Cerebellar nuclear complex (tissue), 1 donor: ENCODE results near the gene AJAP1.
"Not testable (repeated sequence)": the region's sequence is repeated elsewhere in the genome, so short reads cannot be mapped to it uniquely, and the experiment has no call there.

Experiments
- DNase-seq, 2 experiments: peaks; one replicate each; lab custom pipeline; 2025; lab: John Stamatoyannopoulos, UW

The AJAP1 gene

DNA sequence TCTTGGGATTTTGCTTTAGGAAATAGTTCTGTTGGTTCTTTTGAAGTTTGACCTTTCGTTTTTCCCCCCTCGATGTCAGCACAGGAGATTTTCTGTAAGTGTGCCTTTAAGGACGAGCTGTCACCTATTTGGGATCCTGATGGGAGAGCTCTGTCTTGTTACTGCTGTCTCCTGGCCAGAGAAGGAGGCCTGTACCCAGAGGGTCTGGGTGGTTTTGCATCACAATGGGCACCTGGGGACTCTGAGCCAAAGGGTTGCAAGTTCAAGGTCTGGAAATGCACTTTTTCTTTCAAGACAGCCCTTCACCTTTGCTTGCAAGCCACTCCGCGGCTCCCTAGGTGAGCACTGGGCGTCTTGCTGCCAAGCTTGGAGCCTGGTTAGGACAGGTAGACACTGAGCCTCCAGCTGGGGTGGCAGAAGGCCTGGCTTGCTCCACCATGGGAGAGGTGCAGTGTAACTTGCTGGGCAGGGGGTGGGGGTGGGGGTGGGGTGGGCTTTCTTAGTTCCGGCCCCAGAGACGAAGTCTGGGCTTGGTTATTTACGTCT, 2.9 kb downstream of the AJAP1 start:
- no peak for DNase-seq

DNA sequence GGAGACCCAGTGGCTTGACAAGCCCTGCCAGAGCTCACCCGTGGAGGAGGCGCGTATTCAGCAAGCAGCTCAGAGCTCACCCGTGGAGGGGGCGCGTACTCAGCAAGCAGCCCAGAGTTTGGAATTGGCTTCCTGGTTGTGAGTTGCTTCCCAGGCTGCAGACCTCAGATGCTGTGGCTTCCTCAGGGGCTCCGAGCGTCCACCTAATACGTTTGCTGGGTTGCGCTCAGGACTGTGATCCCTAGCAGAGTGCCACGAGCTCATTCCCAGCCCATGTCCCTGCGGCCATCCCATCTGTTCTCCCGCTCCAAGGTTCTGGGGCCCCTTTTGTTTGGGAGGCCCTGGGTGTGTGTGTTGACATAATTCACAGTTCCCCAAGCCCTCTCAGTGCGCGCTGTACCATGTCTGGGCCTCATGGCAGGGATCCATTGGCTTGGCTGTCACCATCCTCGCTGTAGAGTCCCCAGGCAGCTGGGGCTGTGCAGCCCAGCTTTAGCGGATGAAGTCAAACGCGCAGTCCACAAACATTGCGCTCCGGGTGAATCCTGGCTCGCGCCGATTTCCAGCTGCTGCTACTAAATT, 3.6 kb downstream of the AJAP1 start:
- DNase-seq, result no peak

DNA sequence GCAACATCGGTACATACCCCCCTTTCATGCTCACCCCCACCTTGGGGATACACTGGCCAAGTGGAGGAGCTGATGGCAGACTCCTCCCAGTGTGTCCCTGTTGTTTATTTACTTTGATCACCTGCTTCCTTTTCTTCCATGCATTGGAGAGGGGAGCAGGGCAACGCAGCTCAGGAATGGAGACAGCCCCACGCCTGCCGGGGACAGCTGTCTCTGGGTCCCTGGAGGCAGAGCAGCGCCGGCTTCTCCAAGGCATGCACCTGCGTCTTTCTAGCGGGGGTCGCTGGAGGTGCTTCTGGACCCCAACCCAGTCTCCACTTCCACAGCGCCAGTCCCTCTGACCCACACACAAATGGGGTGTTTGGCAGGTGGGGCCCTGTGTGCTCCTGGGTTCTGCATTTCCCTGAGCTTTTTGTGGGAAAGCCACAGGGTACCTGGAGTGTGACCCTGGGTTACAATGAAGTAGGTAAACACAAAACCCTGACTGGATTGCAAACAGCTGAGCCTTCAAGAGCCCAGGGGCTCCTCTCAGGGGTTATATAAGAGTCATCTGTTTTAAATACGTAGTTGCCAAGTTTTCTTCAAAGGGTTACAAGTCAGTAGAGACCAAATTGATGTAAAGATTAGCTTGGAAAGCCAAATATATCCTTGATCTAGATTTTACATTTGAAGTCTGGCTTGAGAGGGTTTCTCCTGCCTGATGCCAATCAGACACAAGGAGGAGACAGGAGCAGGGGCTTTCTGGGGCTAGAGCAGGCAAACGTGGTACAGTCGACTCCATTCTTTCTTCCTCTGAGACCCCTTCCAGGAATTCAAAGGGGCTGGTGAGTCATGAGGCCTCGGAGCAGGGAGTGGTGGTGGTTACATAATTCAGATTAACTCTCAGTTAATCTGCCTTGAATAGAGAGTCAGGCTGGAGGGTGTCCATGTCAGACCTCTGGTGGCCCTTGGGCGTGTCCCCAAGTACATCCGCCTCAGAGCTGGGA, 4.5 kb downstream of the AJAP1 start:
- no peak for DNase-seq

DNA sequence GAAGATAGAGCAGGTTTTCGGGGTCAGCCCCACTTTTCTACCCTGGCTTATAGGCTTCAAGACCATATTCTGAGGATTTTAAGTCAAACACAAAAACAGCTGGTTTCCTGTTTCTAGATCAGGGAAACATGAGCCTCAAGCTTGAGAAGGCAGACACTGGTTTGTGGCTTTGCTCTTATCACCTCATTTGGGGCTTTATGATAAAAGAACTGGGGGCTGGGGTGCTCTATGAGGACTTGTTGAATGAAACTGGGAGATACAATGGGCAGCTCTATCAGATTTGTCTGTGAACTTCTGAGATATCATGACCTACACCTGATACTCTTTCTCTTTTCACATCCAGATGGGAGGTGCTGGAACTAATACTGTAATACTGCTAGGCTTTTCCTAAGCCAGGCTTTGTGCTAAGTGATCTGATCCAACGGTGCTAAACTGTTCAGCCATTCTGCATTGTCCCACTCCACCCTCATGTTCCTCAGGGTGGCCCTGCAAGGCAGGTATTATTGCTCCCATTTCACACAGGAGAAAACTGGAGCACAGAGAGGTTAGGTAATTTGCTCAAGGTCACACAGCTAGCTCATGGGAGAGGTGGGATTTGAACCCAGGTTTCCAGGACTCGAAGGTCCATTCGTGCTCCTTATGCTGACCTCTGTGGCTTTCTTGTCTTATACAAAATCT, 6.6 kb downstream of the AJAP1 start:
- no peak for DNase-seq

DNA sequence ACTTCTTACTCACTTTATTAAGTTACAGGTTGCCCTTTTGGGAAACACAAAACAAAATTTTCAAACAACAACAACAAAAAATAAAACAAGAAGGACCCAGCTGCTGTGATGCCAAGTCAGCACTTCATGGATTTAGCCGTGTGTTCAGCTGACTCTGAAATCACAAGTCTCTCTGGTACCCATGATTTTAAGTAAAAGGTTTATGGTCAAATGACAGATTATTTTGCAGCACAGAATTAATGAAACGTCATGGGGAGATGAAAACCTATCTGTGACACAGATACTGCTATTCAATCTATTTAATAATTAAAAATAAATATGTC, 7.1 kb downstream of the AJAP1 start:
- DNase-seq, result no peak

DNA sequence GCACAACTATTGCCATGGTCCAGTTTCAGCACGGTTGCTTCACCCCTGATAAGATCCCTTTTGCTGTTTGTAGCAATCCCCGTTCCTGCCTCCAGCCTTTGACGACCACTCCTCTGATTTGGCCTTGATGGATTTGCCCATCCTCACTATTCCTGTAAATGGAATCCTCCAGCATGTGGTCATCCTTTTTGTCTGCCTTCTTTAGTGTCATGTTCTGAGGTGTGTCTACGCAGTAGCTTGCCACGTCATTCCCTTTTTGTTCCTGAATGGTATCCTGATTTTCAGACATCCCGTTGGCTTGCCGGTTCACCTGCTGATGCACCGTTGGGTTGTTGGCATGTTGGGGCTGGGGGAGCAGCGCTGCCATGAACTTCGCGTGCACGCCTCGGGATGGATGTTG, 7.8 kb downstream of the AJAP1 start:
- no peak for DNase-seq

DNA sequence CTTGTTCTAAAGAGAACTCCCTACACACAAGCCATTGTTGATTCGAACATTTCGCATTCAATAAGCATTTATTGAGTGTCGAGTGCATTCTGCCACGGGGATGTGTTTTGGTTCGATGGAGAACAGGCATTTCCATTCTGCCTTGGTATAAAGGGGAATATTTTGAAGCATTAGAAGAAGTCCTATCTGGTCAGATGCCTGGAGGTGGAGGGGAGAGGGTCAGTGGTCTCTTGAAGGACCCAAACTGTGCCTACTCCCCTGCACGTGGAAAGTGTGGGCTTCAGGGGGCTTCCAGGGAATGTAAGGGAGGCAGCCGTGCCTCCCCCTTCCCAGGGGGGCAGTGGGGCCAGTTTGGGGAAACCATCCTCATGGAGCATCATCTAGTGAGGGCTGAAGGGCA, 8.3 kb downstream of the AJAP1 start:
- no peak for DNase-seq

GRCh38 chr1:4664095-4664494, 9.7 kb downstream of the AJAP1 start:
- DNase-seq, result no peak

DNA sequence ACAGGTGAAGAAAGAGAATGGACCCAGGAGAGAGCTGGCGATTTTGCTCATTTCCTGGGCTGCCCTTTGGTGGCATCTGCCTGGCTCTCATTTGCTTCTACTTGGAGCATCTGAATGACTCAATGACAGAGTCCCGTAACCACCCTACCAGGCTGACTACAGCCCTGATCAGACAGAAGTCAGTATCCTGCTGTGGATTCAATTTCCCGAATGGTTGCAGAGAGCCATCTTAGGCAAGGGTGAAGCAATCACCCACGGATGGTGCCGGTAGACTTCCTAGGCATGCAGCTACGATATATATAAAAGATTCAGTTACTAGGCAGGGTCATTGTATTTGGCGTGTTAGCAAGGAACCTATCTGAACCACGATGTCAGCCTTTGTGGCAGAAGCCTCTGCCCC, 10.2 kb downstream of the AJAP1 start:
- DNase-seq, result no peak

GRCh38 chr1:4665456-4665855, 11.0 kb downstream of the AJAP1 start:
- no peak for DNase-seq

DNA sequence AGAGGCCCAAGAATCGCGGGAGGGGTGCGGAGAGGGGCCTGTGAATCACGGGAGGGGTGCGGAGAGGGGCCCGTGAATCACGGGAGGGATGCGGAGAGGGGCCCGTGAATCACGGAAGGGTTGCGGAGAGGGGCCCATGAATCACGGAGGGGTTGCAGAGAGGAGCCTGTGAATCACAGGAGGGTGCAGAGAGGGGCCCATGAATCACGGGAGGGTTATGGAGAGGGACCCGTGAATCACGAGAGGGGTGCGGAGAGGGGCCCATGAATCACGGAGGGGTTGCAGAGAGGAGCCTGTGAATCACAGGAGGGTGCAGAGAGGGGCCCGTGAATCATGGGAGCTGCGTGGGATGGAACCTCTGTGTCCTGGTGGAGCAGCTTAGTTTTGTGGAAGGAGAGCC, 12.3 kb downstream of the AJAP1 start:
- not testable (repeated sequence) for DNase-seq

DNA sequence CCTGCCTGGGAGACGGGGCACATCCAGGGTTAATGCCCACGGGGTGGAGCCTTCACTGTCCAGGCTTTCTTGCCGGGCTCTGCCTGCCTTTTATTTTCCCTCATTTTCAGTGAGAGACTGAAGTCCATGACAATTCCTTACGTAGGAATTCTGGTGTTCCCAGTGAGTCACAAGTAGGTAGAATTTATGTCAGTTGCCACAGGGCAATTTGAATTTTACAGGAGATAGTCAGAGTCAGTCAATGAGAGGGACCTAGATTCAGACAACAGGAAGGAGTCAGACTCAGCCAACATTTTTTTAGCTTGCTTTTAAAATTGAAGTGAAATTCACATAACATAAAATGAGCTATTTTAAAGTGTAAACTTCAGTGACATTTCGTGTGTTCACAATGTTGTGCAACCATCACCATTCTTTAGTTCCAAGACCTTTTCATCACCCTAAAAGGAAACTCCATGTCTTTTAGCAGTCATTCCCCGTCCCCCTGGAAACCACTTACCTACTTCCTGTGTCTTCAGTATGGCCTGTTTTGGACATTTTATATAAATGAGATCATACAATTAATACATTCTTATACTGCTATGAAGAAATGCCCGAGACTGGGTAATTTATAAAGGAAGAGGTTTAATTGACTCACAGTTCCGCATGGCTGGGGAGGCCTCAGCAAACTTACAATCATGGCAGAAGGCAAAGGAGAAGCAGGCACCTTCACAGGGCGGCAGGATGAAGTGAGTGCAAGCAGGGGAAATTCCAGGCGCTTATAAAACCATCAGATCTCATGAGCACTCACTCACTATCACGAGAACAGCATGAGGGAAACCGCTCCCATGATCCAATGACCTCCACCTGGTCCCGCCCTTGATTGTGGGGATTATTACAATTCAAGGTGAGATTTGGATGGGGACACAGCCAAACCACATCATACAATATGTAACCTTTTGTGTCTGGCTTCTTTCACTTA, 14.6 kb downstream of the AJAP1 start:
- no peak for DNase-seq

DNA sequence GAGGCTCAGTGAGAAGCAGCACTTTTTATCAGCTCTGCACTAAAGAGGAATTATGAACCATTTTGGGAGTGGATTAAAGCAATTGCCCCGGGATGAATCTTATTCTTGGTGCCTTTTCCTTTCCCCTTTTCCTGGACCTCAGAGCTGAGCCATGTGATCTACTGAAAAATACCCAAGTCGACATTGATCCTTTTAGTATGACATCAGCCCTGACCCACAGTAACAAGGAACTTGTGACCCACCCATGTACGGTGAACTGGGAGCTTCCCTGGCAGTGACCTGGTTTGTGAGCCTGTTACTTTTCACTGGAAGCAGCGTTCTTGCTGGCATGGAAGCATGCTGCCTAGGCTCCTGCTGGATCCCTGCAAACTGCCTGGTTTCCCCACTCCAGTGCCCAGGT, 15.9 kb downstream of the AJAP1 start:
- DNase-seq, result no peak

DNA sequence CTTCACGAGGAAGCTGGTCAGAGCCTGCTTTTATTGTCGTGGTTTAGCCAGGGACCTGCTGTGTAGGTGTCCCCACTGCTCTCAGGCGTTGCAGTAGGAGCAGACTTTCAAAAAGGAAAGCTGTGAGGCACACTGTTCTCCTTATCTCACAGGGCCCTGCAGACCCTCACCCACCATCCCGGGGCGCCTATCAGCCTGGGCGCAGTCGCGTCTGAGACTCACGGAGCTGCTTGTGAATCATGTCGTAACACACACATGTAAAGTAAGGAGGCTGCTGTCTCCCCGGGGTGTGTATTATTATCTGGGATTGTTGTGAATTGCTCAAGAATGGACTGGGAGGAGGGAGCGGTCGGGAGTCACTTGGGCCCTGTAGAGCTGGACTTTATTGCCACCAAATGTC, 17.4 kb downstream of the AJAP1 start:
- no peak for DNase-seq

- DNase-seq, result no peak
These were observed 19.1 kb downstream of the AJAP1 start for GRCh38 chr1:4673494-4673893.

DNA sequence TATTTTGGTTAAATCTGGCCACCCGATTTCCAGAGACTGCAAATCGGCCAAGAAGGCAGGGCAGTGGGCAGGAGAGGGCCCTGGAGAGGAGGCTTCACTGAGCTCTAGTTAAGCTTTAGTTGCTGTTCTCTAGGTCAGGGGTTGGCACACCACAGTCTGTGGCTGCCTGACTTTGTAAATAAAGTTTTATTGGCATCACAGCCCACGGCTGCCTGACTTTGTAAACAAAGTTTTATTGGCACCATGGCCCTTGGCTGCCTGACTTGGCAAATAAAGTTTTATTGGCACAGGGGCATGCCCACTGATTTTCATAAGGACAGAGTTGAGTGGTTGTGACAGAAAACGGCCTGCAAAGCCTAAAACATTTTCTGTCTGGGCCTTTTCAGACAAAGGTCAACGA, 19.7 kb downstream of the AJAP1 start:
- no peak for DNase-seq

DNA sequence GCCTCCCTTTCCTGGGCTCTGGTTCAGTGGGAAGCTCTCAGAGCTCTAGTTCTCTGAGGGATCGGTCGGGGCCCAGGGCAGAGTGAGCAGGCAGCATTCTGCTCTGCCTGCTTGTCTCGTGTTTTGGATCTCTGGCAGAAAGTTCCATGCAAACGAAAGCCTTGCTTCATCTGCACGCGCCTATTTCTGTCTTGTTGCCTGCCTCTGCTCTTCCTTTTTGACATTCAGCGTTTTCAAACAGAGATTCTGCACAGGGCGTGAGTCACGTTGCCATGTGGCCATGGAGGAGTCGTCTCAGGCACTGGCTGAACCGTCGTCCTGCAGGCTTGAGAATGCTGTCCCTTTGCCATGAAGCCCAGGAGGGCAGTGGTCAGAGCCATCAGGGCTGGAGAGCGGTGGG, 20.3 kb downstream of the AJAP1 start:
- DNase-seq, result no peak

GRCh38 chr1:4675454-4676186, 21.2 kb downstream of the AJAP1 start:
- no peak for DNase-seq

DNA sequence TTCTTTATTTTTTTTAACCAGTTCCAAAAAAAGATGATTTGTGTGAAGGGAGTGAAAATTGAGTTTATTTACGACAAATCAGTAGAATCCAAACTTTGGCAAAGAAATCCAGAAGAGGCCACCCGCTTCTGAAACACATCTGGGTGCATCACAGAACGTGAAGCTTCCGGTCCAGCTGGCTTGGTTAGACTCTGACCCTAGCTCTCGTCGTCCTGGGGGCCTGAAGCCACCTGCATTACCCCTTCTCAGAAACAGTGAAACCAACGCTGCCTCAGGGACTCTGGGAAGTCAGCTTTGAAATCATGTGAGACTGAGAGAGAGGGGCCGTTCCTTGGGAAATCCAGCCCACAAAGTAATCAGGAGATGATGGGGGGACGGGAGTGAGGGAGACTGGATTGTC, 21.8 kb downstream of the AJAP1 start:
- DNase-seq, result no peak

GRCh38 chr1:4677608-4678007, 23.2 kb downstream of the AJAP1 start:
- no peak for DNase-seq
